Measurements from ENCODE around the gene IFIT1B.
A peak's percentile ranks its signal among the peaks of the same experiment; 100 is the strongest.

Gene IFIT1B

GRCh38 chr10:89414146-89414878, 36.5 kb downstream of the IFIT1B start, which contains the start of gene IFIT5:
Gene IFIT5 (plus strand): TSS chr10:89414568. CDS start chr10:89414799, 231 bp downstream.
- peak; percentile 17 to 63 (median 39) for DNase-seq

- peak in 2 of 4 experiments; percentile 13 to 58 for DNase-seq
Observed at GRCh38 chr10:89414879-89415821, 37.3 kb downstream of the IFIT1B start.

- DNase-seq: no peak
Observed at GRCh38 chr10:89416465-89416864, 38.6 kb downstream of the IFIT1B start.

GRCh38 chr10:89419548-89419947, 41.7 kb downstream of the IFIT1B start:
- no peak for DNase-seq

GRCh38 chr10:89421018-89421476, 43.2 kb downstream of the IFIT1B start:
- DNase-seq: no peak

- DNase-seq: no peak
Observed at GRCh38 chr10:89425000-89425399, 47.1 kb downstream of the IFIT1B start.

- no peak for DNase-seq
Observed at GRCh38 chr10:89426230-89426868, 48.5 kb downstream of the IFIT1B start.

- DNase-seq: no peak
Observed at GRCh38 chr10:89427629-89428028, 49.8 kb downstream of the IFIT1B start.

- no peak for DNase-seq
Observed at GRCh38 chr10:89428877-89429276, 51.0 kb downstream of the IFIT1B start.

- DNase-seq: no peak
Observed at GRCh38 chr10:89431977-89432376, 54.1 kb downstream of the IFIT1B start.

All from activated naive CD4-positive, alpha-beta T cell (primary cell).